ENCODE measurements around the gene CHRND.

Gene CHRND

GRCh38 chr2:232556426-232556825 is 30.5 kb downstream of the CHRND start:
- TF ChIP-seq CTCF (IDR thresholded peaks at IDR 0.05; ENCODE audit: insufficient read depth, low read length) (no peak), SPI1 (IDR thresholded peaks at IDR 0.05; ENCODE audit: borderline replicate concordance, low read depth) (no peak), GABPA (IDR thresholded peaks at IDR 0.05; ENCODE audit: low read depth) (no peak), POLR2AphosphoS5 (IDR thresholded peaks at IDR 0.05; ENCODE audit: low read depth) (no peak)
- TF ChIP-seq, protein P1, sequence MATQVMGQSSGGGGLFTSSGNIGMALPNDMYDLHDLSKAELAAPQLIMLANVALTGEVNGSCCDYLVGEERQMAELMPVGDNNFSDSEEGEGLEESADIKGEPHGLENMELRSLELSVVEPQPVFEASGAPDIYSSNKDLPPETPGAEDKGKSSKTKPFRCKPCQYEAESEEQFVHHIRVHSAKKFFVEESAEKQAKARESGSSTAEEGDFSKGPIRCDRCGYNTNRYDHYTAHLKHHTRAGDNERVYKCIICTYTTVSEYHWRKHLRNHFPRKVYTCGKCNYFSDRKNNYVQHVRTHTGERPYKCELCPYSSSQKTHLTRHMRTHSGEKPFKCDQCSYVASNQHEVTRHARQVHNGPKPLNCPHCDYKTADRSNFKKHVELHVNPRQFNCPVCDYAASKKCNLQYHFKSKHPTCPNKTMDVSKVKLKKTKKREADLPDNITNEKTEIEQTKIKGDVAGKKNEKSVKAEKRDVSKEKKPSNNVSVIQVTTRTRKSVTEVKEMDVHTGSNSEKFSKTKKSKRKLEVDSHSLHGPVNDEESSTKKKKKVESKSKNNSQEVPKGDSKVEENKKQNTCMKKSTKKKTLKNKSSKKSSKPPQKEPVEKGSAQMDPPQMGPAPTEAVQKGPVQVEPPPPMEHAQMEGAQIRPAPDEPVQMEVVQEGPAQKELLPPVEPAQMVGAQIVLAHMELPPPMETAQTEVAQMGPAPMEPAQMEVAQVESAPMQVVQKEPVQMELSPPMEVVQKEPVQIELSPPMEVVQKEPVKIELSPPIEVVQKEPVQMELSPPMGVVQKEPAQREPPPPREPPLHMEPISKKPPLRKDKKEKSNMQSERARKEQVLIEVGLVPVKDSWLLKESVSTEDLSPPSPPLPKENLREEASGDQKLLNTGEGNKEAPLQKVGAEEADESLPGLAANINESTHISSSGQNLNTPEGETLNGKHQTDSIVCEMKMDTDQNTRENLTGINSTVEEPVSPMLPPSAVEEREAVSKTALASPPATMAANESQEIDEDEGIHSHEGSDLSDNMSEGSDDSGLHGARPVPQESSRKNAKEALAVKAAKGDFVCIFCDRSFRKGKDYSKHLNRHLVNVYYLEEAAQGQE (IDR thresholded peaks at IDR 0.05; ENCODE audit: insufficient replicate concordance, low read depth) = no peak
- H3K27ac ChIP-seq (replicated peaks) = no peak overlapping the region
- no peak for DNase-seq (ENCODE audit: low read depth in 1 of 2, low spot score in 1 of 2)

DNA sequence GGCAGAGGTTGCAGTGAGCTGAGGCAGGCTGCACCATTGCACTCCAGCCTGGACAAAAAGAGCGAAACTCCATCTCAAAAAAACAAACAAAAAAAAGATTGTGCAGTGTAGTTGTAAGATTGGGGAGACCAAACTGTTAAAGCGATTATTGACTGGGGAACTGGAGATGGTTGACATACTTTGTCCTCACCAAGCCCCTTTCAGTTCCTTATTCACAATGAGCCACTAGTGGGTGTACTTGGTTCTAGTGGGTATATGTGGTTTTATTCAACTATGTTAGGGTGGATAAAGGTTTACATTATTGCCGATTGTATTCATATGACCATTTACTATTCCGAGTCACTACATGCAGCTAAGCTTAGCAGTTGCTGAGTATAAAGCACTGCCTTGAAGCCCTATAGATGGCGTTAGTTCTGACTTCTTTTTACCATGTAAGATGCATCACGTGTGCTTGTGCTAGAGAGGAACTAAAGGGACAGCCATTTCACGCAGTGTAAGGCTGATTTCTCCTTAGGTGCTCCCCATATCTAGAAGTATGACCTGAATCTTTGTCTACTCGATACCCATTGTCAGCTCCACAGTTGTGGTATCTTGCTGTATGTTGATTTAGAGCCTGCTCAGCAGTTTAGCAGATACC is 36.7 kb downstream of the CHRND start:
- H3K27me3 ChIP-seq (ENCODE audit: insufficient read depth, poor library complexity, severe bottlenecking) = no peaks in the 10 kb centered on the region
- TF ChIP-seq SPI1 (IDR thresholded peaks at IDR 0.05; ENCODE audit: borderline replicate concordance, low read depth) (no peak), GABPA (IDR thresholded peaks at IDR 0.05; ENCODE audit: low read depth) (no peak), CTCF (IDR thresholded peaks at IDR 0.05; ENCODE audit: insufficient read depth, low read length) (no peak), POLR2AphosphoS5 (IDR thresholded peaks at IDR 0.05; ENCODE audit: low read depth) (no peak)
- TF ChIP-seq, protein P1 (IDR thresholded peaks at IDR 0.05; ENCODE audit: insufficient replicate concordance, low read depth) = no peak
- no peak overlapping the region for H3K4me3 ChIP-seq (replicated peaks; ENCODE audit: insufficient read depth, low read length)
- DNase-seq (ENCODE audit: low read depth in 1 of 2, low spot score in 1 of 2) = no peak
- no peak overlapping the region for H3K27ac ChIP-seq (replicated peaks)

More at GRCh38 chr2:232556426-232556825, 30.5 kb downstream of the CHRND start:
- Histone ChIP-seq H3K4me3 (replicated peaks; ENCODE audit: insufficient read depth, low read length) (no peak overlapping the region), H3K27me3 (ENCODE audit: insufficient read depth, poor library complexity, severe bottlenecking) (no peaks in the 10 kb centered on the region)

- no peak for DNase-seq (ENCODE audit: low read depth in 1 of 2, low spot score in 1 of 2)
- Histone ChIP-seq H3K4me3 (replicated peaks; ENCODE audit: insufficient read depth, low read length) (no peak overlapping the region), H3K27me3 (ENCODE audit: insufficient read depth, poor library complexity, severe bottlenecking) (no peaks in the 10 kb centered on the region), H3K27ac (replicated peaks) (no peak overlapping the region)
- TF ChIP-seq, protein P1 (IDR thresholded peaks at IDR 0.05; ENCODE audit: insufficient replicate concordance, low read depth) = no peak
- TF ChIP-seq CTCF (IDR thresholded peaks at IDR 0.05; ENCODE audit: insufficient read depth, low read length) (no peak), GABPA (IDR thresholded peaks at IDR 0.05; ENCODE audit: low read depth) (no peak), SPI1 (IDR thresholded peaks at IDR 0.05; ENCODE audit: borderline replicate concordance, low read depth) (no peak), POLR2AphosphoS5 (IDR thresholded peaks at IDR 0.05; ENCODE audit: low read depth) (no peak)
Measured at GRCh38 chr2:232563580-232563979, 37.6 kb downstream of the CHRND start.
